Stomach (tissue), 9 donors: Measurements from ENCODE around the gene TRAF3. TPM values are rescaled to one million over a fixed set of nuclear protein-coding genes. Genes with fewer than 3 reads are reported as not detected.

Source experiments
- DNase-seq, 2 donors: peaks; one replicate each; pipeline versions ENCODE4 v3.0.0 to v3.0.0-alpha.2; 2013 to 2019
- H3K27ac ChIP-seq, 5 donors: fragments of 200-600 bp in 4 of 5; sonication (generic) in 4 of 5; one replicate each; pipeline ENCODE4 v1.5.1; 2013 to 2019; ENCODE audit warnings: mild to moderate bottlenecking in 1 of 5, moderate library complexity in 1 of 5
- H3K27me3 ChIP-seq, 3 donors: fragments of 200-600 bp; sonication (generic); one replicate each; pipeline ENCODE4 v1.5.1; 2017 to 2019; ENCODE audit warnings: mixed run types in 1 of 3
- H3K36me3 ChIP-seq, 4 donors: fragments of 200-600 bp; sonication (generic); 1 replicate in 3 of 4; 2 replicates in 1 of 4; pipeline ENCODE4 v1.5.1; 2016 to 2019
- H3K4me1 ChIP-seq, 4 donors: fragments of 200-600 bp; sonication (generic); one replicate each; pipeline ENCODE4 v1.5.1; 2016 to 2019
- H3K4me3 ChIP-seq, 4 donors: fragments of 200-600 bp; sonication (generic) in 3 of 4; one replicate each; pipeline ENCODE4 v1.5.1; 2016 to 2019; ENCODE audit warnings: mild to moderate bottlenecking in 1 of 4
- H3K9me3 ChIP-seq, 4 donors: fragments of 200-600 bp; sonication (generic); one replicate each; pipeline ENCODE4 v1.5.1; 2016 to 2019
- EP300 ChIP-seq: sonication (generic); formaldehyde crosslinking; IDR thresholded peaks from one replicate; pipeline ENCODE4 v1.6.1; 2017; ENCODE audit warnings: antibody characterized with exemption
- POLR2A ChIP-seq, 4 donors: fragments of 450-650 bp; IDR thresholded peaks; one replicate each; pipeline ENCODE4 v1.6.1; 2016; ENCODE audit warnings: antibody characterized with exemption in 4 of 4, control low read depth in 2 of 4, mild to moderate bottlenecking in 1 of 4, moderate library complexity in 1 of 4
- POLR2AphosphoS5 ChIP-seq, 3 donors: sonication (generic); formaldehyde crosslinking; IDR thresholded peaks; one replicate each; pipeline ENCODE4 v1.6.1; 2016; ENCODE audit warnings: antibody characterized with exemption in 3 of 3
- WGBS, 5 donors: extraction: QIAGEN DNeasy Blood & Tissue Kit in 3 of 5; methylation state at CpG; one replicate each; pipeline versions ENCODE4 v1.1.5 to v1.1.7; 2013 to 2018; 5-methylcytosine and 5-hydroxymethylcytosine counted together
- intact Hi-C: fragments of 100-400 bp; cut with DNase I; formaldehyde crosslinking; loops from one replicate; pipeline ENCODE4 v1.15.1; 2023; ENCODE audit warnings: low total_unique reads
- polyA plus RNA-seq, 3 donors: library from polyadenylated mRNA; stranded (reverse); fragments of 200-250 nt; gene quantifications; one replicate each; pipeline ENCODE4 v1.2.3, GENCODE V29; 2013
- total RNA-seq, 5 donors: library from RNA; depleted of rRNA; stranded (reverse); fragments of >200 nt; gene quantifications; one replicate each; pipeline versions ENCODE4 v1.1.0 to v1.2.3, GENCODE V29; 2014 to 2016
- TF ChIP-seq, protein P1 (sequence below), 7 experiments: fragments of 450-650 bp in 4 of 7; fragments of 200-600 bp in 3 of 7; sonication (generic) in 3 of 7; IDR thresholded peaks; one replicate each; pipeline ENCODE4 v1.5.1; 2016 to 2019; ENCODE audit warnings: antibody characterized with exemption in 7 of 7, control low read depth in 2 of 7, mild to moderate bottlenecking in 1 of 7
- donor health status: healthy with polysubstance abuse.
- donor health status: Bipolar disorder and iron deficiency.
- donor health status: healthy.

Gene TRAF3
- total and polyA plus RNA-seq, 8 donors, result 3.5 to 30.1 (median 6.3) TPM

DNA sequence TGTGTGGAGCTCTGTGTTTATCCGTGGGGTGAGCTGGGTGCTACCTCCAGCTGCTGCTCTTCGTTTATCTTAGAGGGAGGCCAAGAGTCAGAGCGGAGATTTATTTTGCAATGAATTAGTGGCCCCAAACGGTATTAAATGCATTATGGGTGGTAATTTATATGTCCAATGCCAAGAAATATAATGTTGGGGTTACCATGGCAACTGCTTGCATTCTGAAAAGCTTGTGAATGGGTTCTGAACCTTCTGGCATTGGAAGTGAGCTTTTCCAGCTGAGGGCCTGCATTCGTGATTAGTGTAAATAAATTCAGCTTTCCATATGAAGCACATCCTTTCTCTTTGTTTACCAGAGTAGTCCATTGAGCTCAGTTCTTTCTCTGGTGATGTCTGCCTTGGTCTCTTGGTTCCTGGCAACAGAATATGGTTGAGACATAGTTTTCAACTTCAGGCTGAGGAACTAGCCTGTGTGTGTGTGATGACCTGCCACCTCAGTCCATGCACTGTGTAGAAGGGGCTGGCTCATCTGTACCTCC, 51.8 kb downstream of the TRAF3 start:
- no peaks in the 10 kb centered on the region for H3K9me3 ChIP-seq
- no peak overlapping the region for H3K4me3 ChIP-seq
- TF ChIP-seq, protein P1, sequence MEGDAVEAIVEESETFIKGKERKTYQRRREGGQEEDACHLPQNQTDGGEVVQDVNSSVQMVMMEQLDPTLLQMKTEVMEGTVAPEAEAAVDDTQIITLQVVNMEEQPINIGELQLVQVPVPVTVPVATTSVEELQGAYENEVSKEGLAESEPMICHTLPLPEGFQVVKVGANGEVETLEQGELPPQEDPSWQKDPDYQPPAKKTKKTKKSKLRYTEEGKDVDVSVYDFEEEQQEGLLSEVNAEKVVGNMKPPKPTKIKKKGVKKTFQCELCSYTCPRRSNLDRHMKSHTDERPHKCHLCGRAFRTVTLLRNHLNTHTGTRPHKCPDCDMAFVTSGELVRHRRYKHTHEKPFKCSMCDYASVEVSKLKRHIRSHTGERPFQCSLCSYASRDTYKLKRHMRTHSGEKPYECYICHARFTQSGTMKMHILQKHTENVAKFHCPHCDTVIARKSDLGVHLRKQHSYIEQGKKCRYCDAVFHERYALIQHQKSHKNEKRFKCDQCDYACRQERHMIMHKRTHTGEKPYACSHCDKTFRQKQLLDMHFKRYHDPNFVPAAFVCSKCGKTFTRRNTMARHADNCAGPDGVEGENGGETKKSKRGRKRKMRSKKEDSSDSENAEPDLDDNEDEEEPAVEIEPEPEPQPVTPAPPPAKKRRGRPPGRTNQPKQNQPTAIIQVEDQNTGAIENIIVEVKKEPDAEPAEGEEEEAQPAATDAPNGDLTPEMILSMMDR (IDR thresholded peaks at IDR 0.05), result no peak
- no peak for TF ChIP-seq POLR2AphosphoS5 (IDR thresholded peaks at IDR 0.05)
- no peak for TF ChIP-seq EP300
- no peak for TF ChIP-seq POLR2A (IDR thresholded peaks at IDR 0.05)
- no peak overlapping the region for H3K27ac ChIP-seq
- intact Hi-C loops, result no loop called here
- DNase-seq, result peak in 1 of 2 donors; percentile 85
- H3K4me1 ChIP-seq, result peaks cover 0 to 28% (median 12%) of the 10 kb centered on the region in 4 donors
- H3K36me3 ChIP-seq, result peaks cover 0 to 6% (median 5%) of the 10 kb centered on the region in 4 donors
- 47 to 56% (median 53%) methylated on average over 5 of the region's 5 CpGs for WGBS, 5 donors
- no peaks in the 10 kb centered on the region for H3K27me3 ChIP-seq

DNA sequence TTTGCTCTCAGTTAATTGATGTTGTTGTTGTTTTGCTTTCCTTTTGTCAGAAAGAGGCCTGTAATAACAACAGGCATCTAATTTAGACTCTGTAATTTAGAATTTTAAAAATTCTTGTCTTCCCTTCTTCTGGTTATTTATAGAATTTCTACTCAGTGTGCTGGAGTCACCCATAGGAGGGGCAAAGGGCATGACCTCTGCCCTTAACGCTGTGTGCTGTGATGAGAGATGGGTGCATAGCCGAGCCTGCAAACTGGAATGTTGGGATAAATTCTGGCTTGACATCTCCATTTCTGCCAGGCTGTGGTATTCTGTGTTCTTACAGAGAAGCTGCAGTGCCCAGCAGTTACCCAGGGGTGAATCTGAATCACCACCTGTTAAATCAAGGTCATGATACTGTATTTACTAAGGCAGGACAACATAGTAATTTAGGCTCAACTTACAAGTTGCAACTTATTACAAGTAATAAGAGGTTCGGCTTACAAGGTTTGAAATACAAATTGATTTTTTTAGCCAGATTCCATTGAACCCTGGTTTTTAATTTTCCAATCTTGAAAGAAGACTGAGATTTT, 53.3 kb downstream of the TRAF3 start:
- intact Hi-C loops, result no loop called here
- no peak for TF ChIP-seq EP300
- TF ChIP-seq POLR2A (IDR thresholded peaks at IDR 0.05), result no peak
- TF ChIP-seq, protein P1 (IDR thresholded peaks at IDR 0.05), result no peak
- TF ChIP-seq POLR2AphosphoS5 (IDR thresholded peaks at IDR 0.05), result no peak
- Histone ChIP-seq H3K4me3 (no peak overlapping the region), H3K4me1 (peaks cover 0 to 28% (median 12%) of the 10 kb centered on the region in 4 donors), H3K27me3 (no peaks in the 10 kb centered on the region), H3K36me3 (peaks cover 0 to 10% (median 5%) of the 10 kb centered on the region in 4 donors), H3K27ac (no peak overlapping the region), H3K9me3 (no peaks in the 10 kb centered on the region)
- WGBS, 5 donors, result 80 to 91% (median 86%) methylated on average over 3 of the region's 3 CpGs
- DNase-seq, result no peak

DNA sequence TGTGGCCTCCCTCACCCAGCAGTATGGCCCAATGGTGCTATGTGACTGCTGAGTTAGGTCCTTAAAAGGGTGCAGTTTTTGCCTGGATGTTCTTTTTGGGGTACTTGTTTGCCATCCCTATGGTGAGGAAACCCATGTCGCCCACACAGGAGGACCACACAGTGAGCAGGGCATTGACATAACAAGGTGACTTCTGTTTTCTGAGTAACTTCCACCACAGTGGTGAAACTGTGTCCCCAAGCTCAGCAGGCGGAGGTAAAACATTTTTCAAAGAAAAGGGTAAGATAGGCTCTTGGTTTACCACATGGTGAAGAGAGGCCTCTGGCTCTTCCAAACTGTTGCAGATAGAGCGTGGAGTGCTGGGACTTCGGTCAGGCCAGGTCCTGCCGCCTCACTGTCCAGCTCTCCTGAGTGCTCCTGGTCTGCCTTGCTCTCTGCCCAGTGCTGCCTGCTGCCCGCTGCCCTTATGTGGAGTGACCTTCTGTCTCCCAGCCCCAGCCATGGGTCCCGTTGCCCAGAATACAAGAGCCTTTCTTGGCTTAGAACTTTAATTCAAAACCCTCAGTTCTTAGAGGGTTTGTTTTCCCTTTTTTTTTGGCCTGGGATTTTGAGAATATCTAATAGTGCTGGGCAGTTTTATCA, 54.0 kb downstream of the TRAF3 start:
- Histone ChIP-seq H3K9me3 (no peaks in the 10 kb centered on the region), H3K36me3 (peaks cover 0 to 14% (median 5%) of the 10 kb centered on the region in 4 donors), H3K27ac (no peak overlapping the region), H3K4me1 (peaks cover 0 to 28% (median 12%) of the 10 kb centered on the region in 4 donors), H3K4me3 (no peak overlapping the region), H3K27me3 (no peaks in the 10 kb centered on the region)
- WGBS, 5 donors, result 85 to 93% (median 89%) methylated on average over 7 of the region's 7 CpGs
- intact Hi-C loops, result no loop called here
- TF ChIP-seq POLR2AphosphoS5 (IDR thresholded peaks at IDR 0.05) (no peak), EP300 (no peak), POLR2A (IDR thresholded peaks at IDR 0.05) (no peak)
- TF ChIP-seq, protein P1 (IDR thresholded peaks at IDR 0.05), result no peak
- no peak for DNase-seq

DNA sequence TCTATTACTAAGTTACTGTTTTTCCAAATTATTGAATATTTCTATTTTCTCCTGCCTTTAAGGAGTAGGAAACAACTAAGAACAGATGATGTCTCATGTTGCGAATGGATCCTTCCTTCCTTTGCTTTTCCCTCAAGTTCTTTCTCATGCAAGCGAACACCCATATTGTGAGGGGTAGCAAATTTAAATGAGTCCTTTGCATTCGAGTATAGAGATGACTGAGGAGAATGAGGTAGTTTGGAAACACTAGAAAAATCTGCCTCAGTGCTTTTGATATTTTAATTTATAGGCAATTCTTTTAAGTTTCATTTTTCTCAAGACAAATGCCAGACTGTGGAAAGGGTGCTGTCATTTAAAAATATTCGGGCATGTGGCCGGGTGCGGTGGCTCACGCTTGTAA, 56.1 kb downstream of the TRAF3 start:
- no peak for DNase-seq
- H3K9me3 ChIP-seq, result no peaks in the 10 kb centered on the region
- peaks cover 0 to 20% (median 10%) of the 10 kb centered on the region in 4 donors for H3K4me1 ChIP-seq
- intact Hi-C loops, result no loop called here
- peaks cover 0 to 14% (median 5%) of the 10 kb centered on the region in 4 donors for H3K36me3 ChIP-seq
- TF ChIP-seq EP300 (no peak), POLR2A (IDR thresholded peaks at IDR 0.05) (no peak)
- 94 to 98% (median 96%) methylated on average over 7 of the region's 7 CpGs for WGBS, 5 donors
- H3K4me3 ChIP-seq, result no peak overlapping the region
- H3K27me3 ChIP-seq, result no peaks in the 10 kb centered on the region
- H3K27ac ChIP-seq, result no peak overlapping the region
